CD14-positive monocyte (primary cell): ENCODE data around the gene MAP3K19. TPM values are rescaled to one million over a fixed set of nuclear protein-coding genes. Genes with fewer than 3 reads are reported as not detected.

Source experiments
- DNase-seq, 3 donors: peaks; one replicate each; pipeline ENCODE4 v3.0.0-alpha.2; 2011 to 2022
- H2AFZ ChIP-seq: 2 replicates; pipeline ENCODE4 v1.6.0; 2012; ENCODE audit warnings: mild to moderate bottlenecking, low read depth, low read length, inconsistent platforms; ENCODE audit not compliant: insufficient read depth, poor library complexity, severe bottlenecking
- H3K27ac ChIP-seq, 2 donors: 1 replicate in 1 of 2; 2 replicates in 1 of 2; pipeline ENCODE4 v1.5.1; 2012 to 2013; ENCODE audit warnings: low read length in 2 of 2, control low read depth in 1 of 2, inconsistent platforms in 1 of 2, low read depth in 1 of 2, mild to moderate bottlenecking in 1 of 2
- H3K27me3 ChIP-seq, 2 donors: one replicate each; pipeline versions ENCODE4 v1.6.0 to v1.6.1; 2011 to 2013; ENCODE audit warnings: low read length in 2 of 2; ENCODE audit not compliant: control insufficient read depth in 2 of 2, insufficient read depth in 2 of 2
- H3K36me3 ChIP-seq, 2 donors: replicated peaks in 1 of 2; 1 replicate in 1 of 2; 2 replicates in 1 of 2; pipeline versions ENCODE4 v1.5.1 to v1.6.1; 2012 to 2013; ENCODE audit warnings: low read length in 2 of 2, control low read depth in 1 of 2, inconsistent platforms in 1 of 2, mild to moderate bottlenecking in 1 of 2; ENCODE audit not compliant: insufficient read depth in 2 of 2, control insufficient read depth in 1 of 2
- H3K4me1 ChIP-seq, 2 donors: 1 replicate in 1 of 2; 2 replicates in 1 of 2; pipeline versions ENCODE4 v1.5.1 to v1.6.1; 2012 to 2013; ENCODE audit warnings: low read length in 2 of 2, control low read depth in 1 of 2, inconsistent platforms in 1 of 2, mild to moderate bottlenecking in 1 of 2, moderate library complexity in 1 of 2; ENCODE audit not compliant: insufficient read depth in 2 of 2, control insufficient read depth in 1 of 2
- H3K4me2 ChIP-seq: replicated peaks from 2 replicates; pipeline ENCODE3; 2012; ENCODE audit warnings: low read length, moderate library complexity, mild to moderate bottlenecking; ENCODE audit not compliant: poor library complexity, severe bottlenecking; ENCODE audit errors: extremely low read depth
- H3K4me3 ChIP-seq, 3 experiments: fragments of 200-600 bp in 1 of 3; sonication (generic) in 1 of 3; replicated peaks in 1 of 3; 1 replicate in 2 of 3; 2 replicates in 1 of 3; pipeline ENCODE4 v1.5.1; 2011 to 2013; ENCODE audit warnings: low read length in 3 of 3, mild to moderate bottlenecking in 3 of 3, control low read depth in 2 of 3, low read depth in 2 of 3, inconsistent platforms in 1 of 3, moderate library complexity in 1 of 3
- H3K79me2 ChIP-seq: 2 replicates; pipeline ENCODE4 v1.6.0; 2012; ENCODE audit warnings: mild to moderate bottlenecking, control low read depth, inconsistent platforms, low read length, moderate library complexity; ENCODE audit not compliant: insufficient read depth
- H3K9ac ChIP-seq: 2 replicates; pipeline ENCODE4 v1.6.0; 2017; ENCODE audit warnings: low read length, mild to moderate bottlenecking; ENCODE audit not compliant: insufficient read depth, poor library complexity, severe bottlenecking
- H3K9me3 ChIP-seq, 2 donors: replicated peaks in 1 of 2; 1 replicate in 1 of 2; 2 replicates in 1 of 2; pipeline versions ENCODE4 v1.5.1 to v1.6.1; 2012 to 2013; ENCODE audit warnings: low read length in 2 of 2, control low read depth in 1 of 2; ENCODE audit not compliant: control insufficient read depth in 1 of 2, insufficient read depth in 1 of 2
- H4K20me1 ChIP-seq: 2 replicates; pipeline ENCODE4 v1.6.0; 2012; ENCODE audit warnings: mild to moderate bottlenecking, low read length, control low read depth, moderate library complexity; ENCODE audit not compliant: insufficient read depth
- H3K27ac Mint-ChIP-seq, 7 donors: one replicate each; pipeline ENCODE4 v1.8.0; 2020; ENCODE audit warnings: mild to moderate bottlenecking in 7 of 7, mixed read lengths in 7 of 7, moderate library complexity in 6 of 7, inconsistent platforms in 2 of 7
- H3K27me3 Mint-ChIP-seq, 3 donors: one replicate each; pipeline ENCODE4 v1.8.0; 2021 to 2022; ENCODE audit warnings: low read depth in 3 of 3, mild to moderate bottlenecking in 3 of 3, mixed read lengths in 3 of 3, moderate library complexity in 3 of 3, inconsistent platforms in 1 of 3
- H3K36me3 Mint-ChIP-seq, 2 donors: one replicate each; pipeline ENCODE4 v1.8.0; 2020; ENCODE audit warnings: mixed read lengths in 2 of 2, inconsistent platforms in 1 of 2, mild to moderate bottlenecking in 1 of 2
- H3K4me1 Mint-ChIP-seq: one replicate; pipeline ENCODE4 v1.8.0; 2020; ENCODE audit warnings: mild to moderate bottlenecking, mixed read lengths
- H3K4me3 Mint-ChIP-seq, 2 donors: one replicate each; pipeline ENCODE4 v1.8.0; 2020; ENCODE audit warnings: mild to moderate bottlenecking in 2 of 2, mixed read lengths in 2 of 2, moderate library complexity in 1 of 2
- H3K9me3 Mint-ChIP-seq, 7 donors: one replicate each; pipeline ENCODE4 v1.8.0; 2020 to 2022; ENCODE audit warnings: mixed read lengths in 7 of 7, mild to moderate bottlenecking in 6 of 7, moderate library complexity in 6 of 7, inconsistent platforms in 2 of 7
- CTCF ChIP-seq: fragments of 200-600 bp; IDR thresholded peaks from one replicate; pipeline ENCODE4 v1.8.0; 2022; ENCODE audit warnings: antibody characterized with exemption, mild to moderate bottlenecking
- WGBS: methylation state at CpG from one replicate; pipeline ENCODE4 v1.1.5; 2013; ENCODE audit warnings: missing lambda C conversion rate; ENCODE audit not compliant: insufficient coverage; 5-methylcytosine and 5-hydroxymethylcytosine counted together
- intact Hi-C, 2 donors: fragments of 100-400 bp; cut with micrococcal nuclease; formaldehyde crosslinking; loops; one replicate each; pipeline versions ENCODE4 v1.15.0 to v1.15.1; 2023
- polyA plus RNA-seq, 3 donors: library from polyadenylated mRNA; depleted of rRNA in 1 of 3; unstranded in 2 of 3; stranded (reverse) in 1 of 3; fragments of 300-500 nt in 2 of 3; fragments of >200 nt in 1 of 3; fragmentation: Illumina TruSeq in 2 of 3; gene quantifications; 1 replicate in 2 of 3; 2 replicates in 1 of 3; pipeline ENCODE4 v1.2.3, GENCODE V29; 2012 to 2021

MAP3K19 gene
- polyA plus RNA-seq, 3 donors: not detected

DNA sequence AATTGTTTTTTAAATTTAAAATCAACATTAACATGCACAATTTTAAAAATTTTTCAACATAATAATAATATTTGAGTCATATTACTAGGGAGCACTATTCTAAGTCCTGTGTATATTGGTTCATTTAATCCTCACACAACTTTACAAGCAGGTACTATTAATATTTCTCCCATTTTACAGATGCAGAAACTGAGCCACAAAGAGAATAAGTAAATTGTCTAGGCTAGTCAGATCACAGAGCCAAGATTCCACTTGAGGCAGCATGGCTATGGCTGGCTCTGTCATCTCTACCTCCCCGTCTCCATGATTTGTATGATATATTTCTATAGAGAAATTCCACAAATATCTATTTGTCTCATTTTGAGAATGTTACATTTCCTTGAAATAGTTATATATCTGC, 113.5 kb downstream of the MAP3K19 start:
- Mint-ChIP-seq H3K36me3 (peaks cover 20 to 37% of the 10 kb centered on the region in 2 donors), H3K27me3 (no peaks in the 10 kb centered on the region), H3K4me1 (peaks cover 34% of the 10 kb centered on the region), H3K4me3 (no peak overlapping the region), H3K27ac (peak overlapping the region in 2 of 7 donors; percentile 4 to 35), H3K9me3 (no peaks in the 10 kb centered on the region)
- Histone ChIP-seq H3K9me3 (no peaks in the 10 kb centered on the region), H3K9ac (no peak overlapping the region), H3K4me3 (no peak overlapping the region), H3K36me3 (peaks cover 18 to 46% of the 10 kb centered on the region in 2 donors), H3K4me2 (no peak overlapping the region), H4K20me1 (peaks cover 100% of the 10 kb centered on the region), H2AFZ (no peak overlapping the region), H3K27ac (peak overlapping the region in 1 of 2 donors; percentile 59), H3K27me3 (no peaks in the 10 kb centered on the region), H3K4me1 (peaks cover 17% of the 10 kb centered on the region in 2 donors), H3K79me2 (peaks cover 98% of the 10 kb centered on the region)
- DNase-seq: no peak
- TF ChIP-seq CTCF: no peak
- WGBS: no CpG with 5 or more reads among the region's 1 CpG
- intact Hi-C loops: no loop called here

- intact Hi-C loops: no loop called here
- Histone ChIP-seq H3K27ac (peak overlapping the region in 1 of 2 donors; percentile 52), H3K9me3 (no peaks in the 10 kb centered on the region), H3K27me3 (no peaks in the 10 kb centered on the region), H3K4me1 (peaks cover 17% of the 10 kb centered on the region in 2 donors), H3K4me3 (no peak overlapping the region), H4K20me1 (peaks cover 100% of the 10 kb centered on the region), H3K79me2 (peaks cover 98% of the 10 kb centered on the region), H2AFZ (no peak overlapping the region), H3K36me3 (peaks cover 11 to 40% of the 10 kb centered on the region in 2 donors), H3K9ac (no peak overlapping the region), H3K4me2 (no peak overlapping the region)
- H3K9me3 Mint-ChIP-seq: no peaks in the 10 kb centered on the region
- peaks cover 15 to 35% of the 10 kb centered on the region in 2 donors for H3K36me3 Mint-ChIP-seq
- no peaks in the 10 kb centered on the region for H3K27me3 Mint-ChIP-seq
- H3K27ac Mint-ChIP-seq: peak overlapping the region in 5 of 7 donors; percentile 0 to 80 (median 58)
- no peak for TF ChIP-seq CTCF
- no peak overlapping the region for H3K4me3 Mint-ChIP-seq
- no peak for DNase-seq
- H3K4me1 Mint-ChIP-seq: peaks cover 37% of the 10 kb centered on the region
- 100% methylated on average over 3 of the region's 3 CpGs for WGBS
Measured at GRCh38 chr2:134932864-134933526, 114.3 kb downstream of the MAP3K19 start.
